ENCODE results near the gene DHX15.

GRCh38 chr4:24515698-24516097 lies 68.7 kb downstream of the DHX15 start:
- TF ChIP-seq EP300 (IDR thresholded peaks at IDR 0.05; ENCODE audit: borderline replicate concordance) (no peak), RAD21 (IDR thresholded peaks at IDR 0.05; ENCODE audit: low read depth) (no peak), TCF12 (IDR thresholded peaks at IDR 0.05; ENCODE audit: low read depth) (no peak), NFIC (IDR thresholded peaks at IDR 0.05) (no peak), TAF1 (IDR thresholded peaks at IDR 0.05; ENCODE audit: low read depth) (no peak), REST (IDR thresholded peaks at IDR 0.05; ENCODE audit: low read depth) (no peak), MAX (IDR thresholded peaks at IDR 0.05) (no peak)
- TF ChIP-seq, protein P1, sequence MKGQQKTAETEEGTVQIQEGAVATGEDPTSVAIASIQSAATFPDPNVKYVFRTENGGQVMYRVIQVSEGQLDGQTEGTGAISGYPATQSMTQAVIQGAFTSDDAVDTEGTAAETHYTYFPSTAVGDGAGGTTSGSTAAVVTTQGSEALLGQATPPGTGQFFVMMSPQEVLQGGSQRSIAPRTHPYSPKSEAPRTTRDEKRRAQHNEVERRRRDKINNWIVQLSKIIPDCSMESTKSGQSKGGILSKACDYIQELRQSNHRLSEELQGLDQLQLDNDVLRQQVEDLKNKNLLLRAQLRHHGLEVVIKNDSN (IDR thresholded peaks at IDR 0.05) = no peak
